ENCODE results near the gene C11orf65.
"Not testable (repeated sequence)": the region's sequence is repeated elsewhere in the genome, so short reads cannot be mapped to it uniquely, and the experiment has no call there.

The C11orf65 gene

GRCh38 chr11:108432783-108433182 lies 34.5 kb downstream of the C11orf65 start:
- TF ChIP-seq, protein P1, sequence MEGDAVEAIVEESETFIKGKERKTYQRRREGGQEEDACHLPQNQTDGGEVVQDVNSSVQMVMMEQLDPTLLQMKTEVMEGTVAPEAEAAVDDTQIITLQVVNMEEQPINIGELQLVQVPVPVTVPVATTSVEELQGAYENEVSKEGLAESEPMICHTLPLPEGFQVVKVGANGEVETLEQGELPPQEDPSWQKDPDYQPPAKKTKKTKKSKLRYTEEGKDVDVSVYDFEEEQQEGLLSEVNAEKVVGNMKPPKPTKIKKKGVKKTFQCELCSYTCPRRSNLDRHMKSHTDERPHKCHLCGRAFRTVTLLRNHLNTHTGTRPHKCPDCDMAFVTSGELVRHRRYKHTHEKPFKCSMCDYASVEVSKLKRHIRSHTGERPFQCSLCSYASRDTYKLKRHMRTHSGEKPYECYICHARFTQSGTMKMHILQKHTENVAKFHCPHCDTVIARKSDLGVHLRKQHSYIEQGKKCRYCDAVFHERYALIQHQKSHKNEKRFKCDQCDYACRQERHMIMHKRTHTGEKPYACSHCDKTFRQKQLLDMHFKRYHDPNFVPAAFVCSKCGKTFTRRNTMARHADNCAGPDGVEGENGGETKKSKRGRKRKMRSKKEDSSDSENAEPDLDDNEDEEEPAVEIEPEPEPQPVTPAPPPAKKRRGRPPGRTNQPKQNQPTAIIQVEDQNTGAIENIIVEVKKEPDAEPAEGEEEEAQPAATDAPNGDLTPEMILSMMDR (IDR thresholded peaks at IDR 0.05; ENCODE audit: insufficient read depth, low read depth, low read length, missing control alignments), result no peak
- H3K4me3 ChIP-seq (ENCODE audit: low read depth, low read length), result no peak overlapping the region
- DNase-seq (ENCODE audit: low read depth), result no peak

DNA sequence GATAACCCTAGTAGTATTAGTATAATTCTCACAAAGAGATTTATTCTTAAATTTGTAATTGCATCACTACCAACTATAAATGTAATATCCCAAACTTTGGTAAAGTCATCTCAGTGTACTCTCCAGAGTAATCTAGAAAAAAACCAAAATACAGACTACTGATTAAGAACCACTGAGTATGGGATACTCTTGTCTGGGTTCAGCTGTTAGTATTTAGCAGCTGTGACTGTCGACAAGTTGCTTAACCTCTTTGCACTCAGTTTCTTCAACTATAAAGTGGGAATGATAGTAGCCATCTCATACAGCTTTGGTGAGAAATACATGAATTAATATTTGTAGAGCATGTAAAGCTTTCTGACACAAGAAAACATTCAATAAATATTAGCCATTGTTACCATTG lies 35.3 kb downstream of the C11orf65 start:
- TF ChIP-seq, protein P1 (IDR thresholded peaks at IDR 0.05; ENCODE audit: insufficient read depth, low read depth, low read length, missing control alignments), result no peak
- H3K4me3 ChIP-seq (ENCODE audit: low read depth, low read length), result no peak overlapping the region
- DNase-seq (ENCODE audit: low read depth), result no peak

DNA sequence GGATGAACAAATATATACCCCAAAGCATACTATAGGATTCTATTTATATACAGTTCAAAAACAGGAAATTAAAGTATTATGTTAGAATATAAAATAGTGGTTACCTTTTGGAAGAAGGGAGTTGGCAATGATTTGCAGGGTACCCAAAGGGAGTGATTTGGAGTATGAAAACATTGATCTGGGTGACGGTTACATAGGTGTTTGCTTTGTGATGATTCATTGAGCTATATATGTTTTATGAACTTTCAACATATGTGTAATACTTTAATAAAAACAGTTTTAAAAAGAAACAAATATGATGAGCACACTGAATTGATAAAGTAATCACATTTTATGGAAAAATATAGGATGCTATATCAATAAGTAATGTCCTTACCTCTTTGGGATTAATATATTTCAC lies 36.0 kb downstream of the C11orf65 start:
- TF ChIP-seq, protein P1 (IDR thresholded peaks at IDR 0.05; ENCODE audit: insufficient read depth, low read depth, low read length, missing control alignments), result no peak
- no peak for DNase-seq (ENCODE audit: low read depth)
- no peak overlapping the region for H3K4me3 ChIP-seq (ENCODE audit: low read depth, low read length)

DNA sequence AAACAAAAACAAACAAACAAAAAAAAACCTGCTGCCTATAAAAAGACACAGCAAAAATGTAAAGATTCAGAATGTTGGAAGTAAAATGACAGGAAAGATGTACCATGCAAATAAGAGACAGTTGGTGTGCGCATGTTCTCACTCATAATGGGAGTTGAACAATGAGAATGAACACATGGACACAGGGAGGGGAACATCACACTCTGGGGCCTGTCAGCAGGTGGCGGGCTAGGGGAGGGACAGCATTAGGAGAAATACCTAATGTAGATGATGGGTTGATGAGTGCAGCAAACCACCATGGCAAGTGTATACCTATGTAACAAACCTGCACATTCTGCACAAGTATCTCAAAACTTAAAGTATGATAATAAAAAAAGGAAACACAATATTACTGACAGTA lies 49.8 kb downstream of the C11orf65 start:
- TF ChIP-seq, protein P1 (IDR thresholded peaks at IDR 0.05; ENCODE audit: insufficient read depth, low read depth, low read length, missing control alignments), result peak; percentile 47
- H3K4me3 ChIP-seq (ENCODE audit: low read depth, low read length), result not testable (repeated sequence)
- DNase-seq (ENCODE audit: low read depth), result peak; percentile 60

GRCh38 chr11:108414958-108415357 lies 52.4 kb downstream of the C11orf65 start:
- no peak overlapping the region for H3K4me3 ChIP-seq (ENCODE audit: low read depth, low read length)
- DNase-seq (ENCODE audit: low read depth), result no peak
- TF ChIP-seq, protein P1 (IDR thresholded peaks at IDR 0.05; ENCODE audit: insufficient read depth, low read depth, low read length, missing control alignments), result no peak

- TF ChIP-seq, protein P1 (IDR thresholded peaks at IDR 0.05; ENCODE audit: insufficient read depth, low read depth, low read length, missing control alignments), result no peak
- no peak overlapping the region for H3K4me3 ChIP-seq (ENCODE audit: low read depth, low read length)
- no peak for DNase-seq (ENCODE audit: low read depth)
These were observed 61.6 kb downstream of the C11orf65 start for GRCh38 chr11:108405706-108406105.

GRCh38 chr11:108403052-108403451 lies 64.3 kb downstream of the C11orf65 start:
- TF ChIP-seq, protein P1 (IDR thresholded peaks at IDR 0.05; ENCODE audit: insufficient read depth, low read depth, low read length, missing control alignments), result no peak
- no peak for DNase-seq (ENCODE audit: low read depth)
- H3K4me3 ChIP-seq (ENCODE audit: low read depth, low read length), result no peak overlapping the region
